ENCODE data around the gene RPRML.
"Not testable (repeated sequence)": the region's sequence is repeated elsewhere in the genome, so short reads cannot be mapped to it uniquely, and the experiment has no call there.

RPRML gene

DNA sequence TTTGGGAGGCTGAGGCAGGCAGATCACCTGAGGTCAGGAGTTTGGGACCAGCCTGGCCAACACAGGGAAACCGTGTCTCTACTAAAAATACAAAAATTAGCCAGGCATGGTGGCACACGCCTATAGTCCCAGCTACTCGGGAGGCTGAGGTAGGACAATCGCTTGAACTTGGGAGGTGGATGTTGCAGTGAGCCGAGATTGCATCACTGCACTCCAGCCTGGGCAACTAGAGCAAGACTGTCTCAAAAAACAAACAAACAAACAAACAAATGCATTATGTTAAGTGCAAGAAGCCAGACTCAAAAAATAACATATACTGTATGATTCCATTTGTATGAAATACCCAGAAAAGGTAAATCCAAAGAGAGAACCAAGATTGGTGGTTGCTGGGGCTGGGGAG, 8.9 kb upstream of the RPRML start:
- H3K9me3 ChIP-seq (ENCODE audit: low read length); H3K27me3 ChIP-seq (ENCODE audit: control insufficient read depth in 1 of 2, insufficient read depth in 2 of 2, low read length in 2 of 2); H3K4me3 ChIP-seq (ENCODE audit: low read depth in 1 of 2, low read length in 2 of 2); H3K4me1 ChIP-seq (ENCODE audit: insufficient read depth, low read length); H3K36me3 ChIP-seq (ENCODE audit: insufficient read depth, low read length); H3K27ac ChIP-seq (ENCODE audit: low read depth, low read length); H3K9ac ChIP-seq (ENCODE audit: low read length): not testable (repeated sequence)

DNA sequence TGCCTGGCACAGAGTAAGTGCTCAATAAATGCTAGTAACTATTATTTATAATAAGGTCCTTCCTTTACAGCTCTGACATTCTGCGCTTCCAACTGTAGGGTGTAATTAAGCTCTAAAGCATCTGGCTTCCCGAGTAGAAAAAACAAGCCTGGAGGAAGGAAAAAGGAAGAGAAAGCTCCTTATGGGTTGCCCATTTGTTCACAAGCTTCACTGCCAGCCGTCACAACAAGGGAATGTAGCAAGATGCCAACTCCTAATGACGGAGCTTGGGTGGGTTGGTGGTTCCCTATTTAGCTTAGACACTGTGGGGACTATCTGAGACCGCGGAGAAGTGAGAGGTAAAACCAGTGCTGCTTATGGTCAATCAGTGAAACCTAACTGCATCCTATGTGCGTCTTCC, 7.3 kb upstream of the RPRML start:
- H3K27ac ChIP-seq (ENCODE audit: low read depth, low read length): no peak overlapping the region
- no peaks in the 10 kb centered on the region for H3K9me3 ChIP-seq (ENCODE audit: low read length)
- H3K9ac ChIP-seq (ENCODE audit: low read length): no peak overlapping the region

GRCh38 chr17:46984892-46985291, 5.8 kb upstream of the RPRML start:
- Histone ChIP-seq H3K27me3 (ENCODE audit: control insufficient read depth in 1 of 2, insufficient read depth in 2 of 2, low read length in 2 of 2) (peaks cover 0 to 5% of the 10 kb centered on the region in 2 donors), H3K9me3 (ENCODE audit: low read length) (no peaks in the 10 kb centered on the region), H3K27ac (ENCODE audit: low read depth, low read length) (no peak overlapping the region)

More for the DNA sequence above, 7.3 kb upstream of the RPRML start:
- no peaks in the 10 kb centered on the region for H3K36me3 ChIP-seq (ENCODE audit: insufficient read depth, low read length)
- no peaks in the 10 kb centered on the region for H3K4me1 ChIP-seq (ENCODE audit: insufficient read depth, low read length)
- H3K4me3 ChIP-seq (ENCODE audit: low read depth in 1 of 2, low read length in 2 of 2): no peak overlapping the region
- H3K27me3 ChIP-seq (ENCODE audit: control insufficient read depth in 1 of 2, insufficient read depth in 2 of 2, low read length in 2 of 2): peaks cover 0 to 5% of the 10 kb centered on the region in 2 donors

DNA sequence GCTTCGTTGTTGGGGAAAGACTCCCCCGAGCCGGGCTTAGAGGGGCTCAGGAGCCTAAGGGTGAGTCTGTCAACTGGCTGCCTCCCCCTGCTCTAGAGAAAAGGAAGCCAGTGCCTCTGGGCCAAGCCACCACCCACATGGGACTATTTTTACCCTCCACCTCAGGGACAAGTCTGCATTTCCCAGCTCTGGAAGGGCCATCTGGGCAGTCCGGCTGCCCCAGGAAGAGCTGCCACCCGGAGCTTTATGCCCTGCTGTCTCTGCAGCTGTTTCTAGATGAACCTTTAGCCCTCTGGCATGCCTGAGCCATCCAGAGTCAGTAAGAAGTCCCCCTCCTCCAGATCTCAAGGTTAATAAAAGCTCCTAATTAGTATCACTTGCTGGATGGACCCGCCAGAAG, 5.3 kb upstream of the RPRML start:
- Histone ChIP-seq H3K27me3 (ENCODE audit: control insufficient read depth in 1 of 2, insufficient read depth in 2 of 2, low read length in 2 of 2) (peaks cover 0 to 7% of the 10 kb centered on the region in 2 donors), H3K4me3 (ENCODE audit: low read depth in 1 of 2, low read length in 2 of 2) (no peak overlapping the region), H3K36me3 (ENCODE audit: insufficient read depth, low read length) (no peaks in the 10 kb centered on the region), H3K4me1 (ENCODE audit: insufficient read depth, low read length) (no peaks in the 10 kb centered on the region), H3K9me3 (ENCODE audit: low read length) (no peaks in the 10 kb centered on the region), H3K9ac (ENCODE audit: low read length) (no peak overlapping the region), H3K27ac (ENCODE audit: low read depth, low read length) (no peak overlapping the region)

More at GRCh38 chr17:46984892-46985291, 5.8 kb upstream of the RPRML start:
- H3K4me1 ChIP-seq (ENCODE audit: insufficient read depth, low read length): no peaks in the 10 kb centered on the region
- H3K9ac ChIP-seq (ENCODE audit: low read length): no peak overlapping the region
- H3K36me3 ChIP-seq (ENCODE audit: insufficient read depth, low read length): no peaks in the 10 kb centered on the region
- no peak overlapping the region for H3K4me3 ChIP-seq (ENCODE audit: low read depth in 1 of 2, low read length in 2 of 2)

DNA sequence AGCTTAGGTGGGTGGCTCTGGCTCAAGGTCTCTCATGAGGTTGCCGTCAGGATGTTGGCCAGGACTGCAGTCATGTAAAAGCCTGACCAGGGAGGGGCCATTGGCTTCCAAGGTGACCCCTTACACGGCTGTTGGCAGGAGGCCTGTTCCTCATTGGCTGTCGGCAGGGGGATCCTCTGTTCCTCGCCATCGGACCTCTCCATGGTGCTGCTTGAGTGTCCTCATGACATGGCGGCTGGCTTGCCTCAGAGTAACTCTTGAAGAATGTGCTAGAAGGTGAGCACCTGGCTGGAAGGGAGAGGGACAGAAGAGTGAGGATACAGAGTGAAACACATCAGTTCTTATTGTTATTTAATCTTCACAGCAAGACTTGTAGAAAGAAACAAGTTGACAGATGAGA, 4.7 kb upstream of the RPRML start:
- Histone ChIP-seq H3K9ac (ENCODE audit: low read length) (no peak overlapping the region), H3K27me3 (ENCODE audit: control insufficient read depth in 1 of 2, insufficient read depth in 2 of 2, low read length in 2 of 2) (peaks cover 0 to 13% of the 10 kb centered on the region in 2 donors), H3K4me3 (ENCODE audit: low read depth in 1 of 2, low read length in 2 of 2) (no peak overlapping the region), H3K4me1 (ENCODE audit: insufficient read depth, low read length) (no peaks in the 10 kb centered on the region), H3K9me3 (ENCODE audit: low read length) (no peaks in the 10 kb centered on the region), H3K36me3 (ENCODE audit: insufficient read depth, low read length) (no peaks in the 10 kb centered on the region), H3K27ac (ENCODE audit: low read depth, low read length) (no peak overlapping the region)

DNA sequence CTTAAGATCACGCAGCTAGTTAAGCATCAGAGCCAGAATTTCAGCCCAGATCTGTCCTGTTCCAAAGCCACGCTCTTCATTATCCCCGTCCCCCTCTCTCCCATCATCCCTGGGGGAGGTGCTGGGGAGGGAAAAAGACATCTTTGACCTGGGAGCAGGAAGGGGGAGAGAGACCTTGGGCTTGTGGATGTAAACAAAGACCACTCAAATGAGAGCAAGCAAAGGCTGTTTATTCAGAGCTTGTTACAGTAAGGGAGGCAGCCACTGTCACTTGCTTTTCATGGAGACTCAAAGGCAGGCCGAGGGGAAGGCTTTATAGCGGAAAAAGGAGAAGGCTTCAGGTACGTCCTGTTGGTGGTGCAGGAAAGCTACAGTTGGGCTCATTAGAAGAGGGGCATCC, 3.5 kb upstream of the RPRML start:
- H3K27ac ChIP-seq (ENCODE audit: low read depth, low read length): no peak overlapping the region
- no peaks in the 10 kb centered on the region for H3K36me3 ChIP-seq (ENCODE audit: insufficient read depth, low read length)
- peaks cover 7% of the 10 kb centered on the region for H3K4me1 ChIP-seq (ENCODE audit: insufficient read depth, low read length)
- H3K4me3 ChIP-seq (ENCODE audit: low read depth in 1 of 2, low read length in 2 of 2): no peak overlapping the region
- H3K27me3 ChIP-seq (ENCODE audit: control insufficient read depth in 1 of 2, insufficient read depth in 2 of 2, low read length in 2 of 2): peaks cover 12 to 25% of the 10 kb centered on the region in 2 donors
- H3K9me3 ChIP-seq (ENCODE audit: low read length): no peaks in the 10 kb centered on the region
- H3K9ac ChIP-seq (ENCODE audit: low read length): no peak overlapping the region

DNA sequence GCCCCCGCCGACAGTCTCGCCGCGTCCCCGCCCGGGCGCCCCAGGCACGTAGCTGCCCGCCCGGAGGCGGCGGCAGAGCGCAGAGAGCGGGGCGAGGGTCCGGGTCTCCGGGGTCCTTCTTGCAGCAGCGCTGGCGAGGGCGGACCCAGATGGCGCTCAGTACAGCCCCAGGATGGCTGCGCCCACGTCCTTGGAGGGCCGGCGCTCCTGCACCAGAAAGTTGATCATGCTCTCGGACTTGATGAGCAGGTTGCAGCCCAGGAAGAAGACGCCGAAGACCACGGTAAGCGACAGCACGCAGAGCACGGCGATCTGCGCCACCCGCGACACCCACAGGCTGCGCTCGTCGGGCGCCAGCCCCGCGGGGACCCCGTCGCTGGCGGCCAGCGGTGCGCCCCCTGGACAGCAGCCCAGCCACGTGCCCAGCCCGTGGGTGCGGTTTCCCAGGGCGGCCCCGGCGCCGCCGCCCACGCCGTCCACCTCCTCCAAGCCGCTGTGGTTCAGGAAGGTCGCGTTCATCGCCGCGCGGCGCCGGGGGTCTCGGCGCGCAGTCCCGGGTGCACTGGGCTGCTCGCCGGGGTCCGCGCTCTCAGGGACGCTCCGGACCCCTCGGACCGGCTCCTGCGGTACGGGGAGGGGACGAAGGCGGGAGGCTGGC, 435 bp downstream of the RPRML start:
- H3K9me3 ChIP-seq (ENCODE audit: low read length): no peaks in the 10 kb centered on the region
- peaks cover 23 to 37% of the 10 kb centered on the region in 2 donors for H3K27me3 ChIP-seq (ENCODE audit: control insufficient read depth in 1 of 2, insufficient read depth in 2 of 2, low read length in 2 of 2)
- H3K9ac ChIP-seq (ENCODE audit: low read length): no peak overlapping the region
- no peak overlapping the region for H3K27ac ChIP-seq (ENCODE audit: low read depth, low read length)
- H3K4me3 ChIP-seq (ENCODE audit: low read depth in 1 of 2, low read length in 2 of 2): peak overlapping the region; percentile 43 to 54
- H3K4me1 ChIP-seq (ENCODE audit: insufficient read depth, low read length): peaks cover 7% of the 10 kb centered on the region
- H3K36me3 ChIP-seq (ENCODE audit: insufficient read depth, low read length): no peaks in the 10 kb centered on the region

DNA sequence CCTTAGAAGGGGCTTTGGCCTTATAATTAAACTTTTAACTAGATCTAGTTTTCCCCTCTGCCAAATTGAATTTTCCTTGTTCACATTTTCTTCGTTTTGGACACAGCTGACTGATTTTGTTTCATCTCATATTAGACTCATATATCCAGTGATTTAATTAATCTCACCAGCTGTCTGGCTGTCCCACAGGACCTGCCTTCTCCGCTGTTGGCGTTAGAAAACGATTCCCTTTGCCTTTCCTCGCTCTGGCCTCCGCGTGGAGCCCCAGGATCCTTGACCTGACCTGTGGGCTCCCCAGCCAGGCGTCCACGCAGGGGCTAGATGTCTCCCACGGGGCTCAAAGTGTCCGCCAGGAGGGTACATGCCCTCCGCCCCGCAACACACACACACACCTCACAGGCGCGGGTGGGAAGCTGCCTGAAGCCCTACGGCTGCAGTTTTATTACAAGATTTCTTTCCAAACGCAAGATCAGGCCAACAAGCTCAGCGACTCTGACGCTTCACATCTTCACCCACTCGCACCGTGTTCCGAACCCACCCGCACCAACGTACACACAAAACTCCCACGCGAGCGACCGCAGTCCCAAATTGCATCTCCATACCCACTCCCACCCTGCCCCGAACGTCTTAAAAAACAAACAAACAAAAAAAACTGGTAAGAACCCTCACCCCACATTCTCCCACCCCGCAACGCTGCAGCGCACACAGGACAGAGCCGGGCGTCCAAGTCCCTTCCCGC, 1.1 kb downstream of the RPRML start:
- H3K27me3 ChIP-seq (ENCODE audit: control insufficient read depth in 1 of 2, insufficient read depth in 2 of 2, low read length in 2 of 2): peaks cover 23 to 37% of the 10 kb centered on the region in 2 donors
- H3K4me1 ChIP-seq (ENCODE audit: insufficient read depth, low read length): peaks cover 7% of the 10 kb centered on the region
- peak overlapping the region; percentile 43 to 54 for H3K4me3 ChIP-seq (ENCODE audit: low read depth in 1 of 2, low read length in 2 of 2)
- H3K9me3 ChIP-seq (ENCODE audit: low read length): no peaks in the 10 kb centered on the region
- H3K36me3 ChIP-seq (ENCODE audit: insufficient read depth, low read length): no peaks in the 10 kb centered on the region
- H3K27ac ChIP-seq (ENCODE audit: low read depth, low read length): no peak overlapping the region
- H3K9ac ChIP-seq (ENCODE audit: low read length): no peak overlapping the region

GRCh38 chr17:46977348-46977747, 1.7 kb downstream of the RPRML start:
- Histone ChIP-seq H3K9me3 (ENCODE audit: low read length) (no peaks in the 10 kb centered on the region), H3K9ac (ENCODE audit: low read length) (no peak overlapping the region), H3K27ac (ENCODE audit: low read depth, low read length) (no peak overlapping the region), H3K4me3 (ENCODE audit: low read depth in 1 of 2, low read length in 2 of 2) (no peak overlapping the region), H3K36me3 (ENCODE audit: insufficient read depth, low read length) (no peaks in the 10 kb centered on the region), H3K4me1 (ENCODE audit: insufficient read depth, low read length) (peaks cover 7% of the 10 kb centered on the region), H3K27me3 (ENCODE audit: control insufficient read depth in 1 of 2, insufficient read depth in 2 of 2, low read length in 2 of 2) (peaks cover 23 to 37% of the 10 kb centered on the region in 2 donors)

DNA sequence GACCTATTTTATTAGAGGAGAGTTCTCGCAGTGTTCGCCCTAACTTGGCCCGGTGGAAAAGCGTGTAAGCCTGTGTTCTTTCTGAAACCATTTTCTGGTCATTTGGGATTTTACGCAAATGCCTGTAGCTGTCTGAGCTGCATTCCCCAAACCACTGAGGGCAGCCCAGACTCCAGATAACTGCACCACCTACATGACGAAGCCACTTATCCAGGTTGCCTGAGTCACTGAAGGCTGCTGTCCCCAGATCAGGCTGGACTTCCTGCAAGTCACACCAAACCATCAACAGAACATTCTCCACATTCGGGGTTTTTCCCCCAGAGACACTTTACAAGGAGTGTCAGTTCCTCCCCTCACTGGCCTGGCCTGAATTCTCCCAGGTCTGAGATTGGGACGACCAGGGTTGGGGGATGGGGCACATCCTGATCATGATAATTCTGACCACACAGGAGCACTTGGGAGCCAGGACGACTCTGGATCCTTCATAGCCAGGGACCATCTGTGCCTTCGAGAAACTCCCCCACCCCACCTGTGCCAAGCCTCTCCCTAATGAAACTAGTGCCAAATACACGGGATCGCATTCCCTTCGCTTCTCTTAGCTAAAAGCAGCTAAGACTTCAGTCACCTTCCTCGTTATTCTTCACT, 2.3 kb downstream of the RPRML start:
- Histone ChIP-seq H3K27ac (ENCODE audit: low read depth, low read length) (no peak overlapping the region), H3K4me3 (ENCODE audit: low read depth in 1 of 2, low read length in 2 of 2) (no peak overlapping the region), H3K27me3 (ENCODE audit: control insufficient read depth in 1 of 2, insufficient read depth in 2 of 2, low read length in 2 of 2) (peaks cover 23 to 32% of the 10 kb centered on the region in 2 donors), H3K9ac (ENCODE audit: low read length) (no peak overlapping the region), H3K9me3 (ENCODE audit: low read length) (no peaks in the 10 kb centered on the region), H3K4me1 (ENCODE audit: insufficient read depth, low read length) (peaks cover 7% of the 10 kb centered on the region), H3K36me3 (ENCODE audit: insufficient read depth, low read length) (no peaks in the 10 kb centered on the region)

DNA sequence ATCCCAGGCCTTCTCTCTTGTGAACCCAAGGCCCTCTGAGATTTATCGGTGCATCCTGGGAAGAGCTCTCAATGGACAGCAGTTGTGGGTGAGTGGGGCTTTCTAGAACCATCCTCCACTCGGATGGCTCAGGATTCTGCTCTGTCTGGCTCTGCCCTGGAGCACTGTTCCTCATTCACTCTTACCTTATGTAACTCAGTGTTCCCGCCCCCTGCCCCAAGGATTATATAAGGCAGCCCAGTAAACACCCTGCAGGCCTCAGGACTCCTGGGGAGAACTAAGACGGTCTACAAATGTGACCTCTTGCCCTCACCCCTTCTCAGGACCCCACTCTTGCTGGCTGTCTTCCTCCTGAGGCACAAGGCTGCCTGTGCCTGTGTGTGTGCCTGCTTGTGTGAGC, 3.8 kb downstream of the RPRML start:
- no peaks in the 10 kb centered on the region for H3K36me3 ChIP-seq (ENCODE audit: insufficient read depth, low read length)
- H3K27ac ChIP-seq (ENCODE audit: low read depth, low read length): no peak overlapping the region
- H3K4me3 ChIP-seq (ENCODE audit: low read depth in 1 of 2, low read length in 2 of 2): no peak overlapping the region
- no peak overlapping the region for H3K9ac ChIP-seq (ENCODE audit: low read length)
- peaks cover 23 to 32% of the 10 kb centered on the region in 2 donors for H3K27me3 ChIP-seq (ENCODE audit: control insufficient read depth in 1 of 2, insufficient read depth in 2 of 2, low read length in 2 of 2)
- no peaks in the 10 kb centered on the region for H3K9me3 ChIP-seq (ENCODE audit: low read length)
- H3K4me1 ChIP-seq (ENCODE audit: insufficient read depth, low read length): peaks cover 7% of the 10 kb centered on the region
